ENCODE data around the gene FRAT2. TPM values are rescaled to one million over a fixed set of nuclear protein-coding genes. Genes with fewer than 3 reads are reported as not detected.

The FRAT2 gene
- total and polyA plus RNA-seq, 2 donors (not counting 3 experiments of a cell fraction or from before 2014, with no cell fraction given): 6.6 to 11.3 TPM

GRCh38 chr10:97372233-97372875 lies 37.8 kb upstream of the FRAT2 start:
- Histone ChIP-seq H3K4me3 (replicated peaks in 1 of 3; ENCODE audit: insufficient read depth in 1 of 3, low read depth in 1 of 3, low read length in 3 of 3) (no peak overlapping the region), H3K9me1 (replicated peaks; ENCODE audit: control insufficient read depth, extremely low read depth, insufficient read depth, low read length) (no peaks in the 10 kb centered on the region), H3K4me1 (ENCODE audit: control insufficient read depth, extremely low read depth, insufficient read depth, low read length) (no peaks in the 10 kb centered on the region), H3K9me3 (replicated peaks; ENCODE audit: control insufficient read depth, insufficient read depth, low read length) (no peaks in the 10 kb centered on the region), H3K36me3 (ENCODE audit: control insufficient read depth in 2 of 2, extremely low read depth in 1 of 2, insufficient read depth in 2 of 2, low read length in 2 of 2) (peaks cover 0 to 22% of the 10 kb centered on the region in 2 experiments), H2AFZ (ENCODE audit: low read depth, low read length) (no peak overlapping the region), H3K9ac (replicated peaks; ENCODE audit: extremely low read depth, insufficient read depth, low read length) (no peak overlapping the region), H3K79me2 (ENCODE audit: control insufficient read depth, insufficient read depth, low read length) (no peaks in the 10 kb centered on the region), H3K27ac (ENCODE audit: insufficient read depth, low read depth, low read length) (no peak overlapping the region), H3K4me2 (ENCODE audit: insufficient read depth, low read length) (no peak overlapping the region), H4K20me1 (replicated peaks; ENCODE audit: control insufficient read depth, extremely low read depth, insufficient read depth, low read length) (no peaks in the 10 kb centered on the region), H3K27me3 (ENCODE audit: control insufficient read depth in 2 of 2, insufficient read depth in 2 of 2, low read length in 2 of 2) (no peaks in the 10 kb centered on the region)
- no peak for FAIRE-seq
- TF ChIP-seq EZH2 (IDR thresholded peaks at IDR 0.05; ENCODE audit: borderline replicate concordance, low read depth, low read length, severe bottlenecking): no peak
- no peak for TF ChIP-seq GATA2 (IDR thresholded peaks at IDR 0.05; ENCODE audit: insufficient read depth, insufficient read length, low read depth, low read length)
- no peak for TF ChIP-seq POLR2A (IDR thresholded peaks at IDR 0.05; ENCODE audit: low read depth, low read length)
- no peak for TF ChIP-seq CTCF (IDR thresholded peaks at IDR 0.05; ENCODE audit: extremely low read depth in 1 of 2, insufficient read depth in 1 of 2, low read depth in 1 of 2, low read length in 2 of 2)
- TF ChIP-seq FOS (IDR thresholded peaks at IDR 0.05; ENCODE audit: borderline replicate concordance, insufficient read depth, low read length): no peak
- DNase-seq (ENCODE audit: low read depth, low spot score): no peak
- intact Hi-C loops (cut with micrococcal nuclease) (no loop called here), dilution Hi-C loops (cut with MboI; ENCODE audit: extremely low pct_ligation_motif_present, low sequenced_read_pairs) (no loop called here)
- POLR2A ChIA-PET: no interaction called here
- CTCF ChIA-PET: interaction anchor here (1.2 kb wide), 1 partner anchor 17 kb away, joined by 3 read pairs; no protein-coding TSS in a partner anchor
- BruUV-seq (replicated peaks): no TSS peak

- FAIRE-seq (no peak), DNase-seq (ENCODE audit: low read depth, low spot score) (no peak)
- H3K79me2 ChIP-seq (ENCODE audit: control insufficient read depth, insufficient read depth, low read length): no peaks in the 10 kb centered on the region
- BruUV-seq (replicated peaks): no TSS peak
- no peak overlapping the region for H3K9ac ChIP-seq (replicated peaks; ENCODE audit: extremely low read depth, insufficient read depth, low read length)
- no peak for TF ChIP-seq CTCF (IDR thresholded peaks at IDR 0.05; ENCODE audit: extremely low read depth in 1 of 2, insufficient read depth in 1 of 2, low read depth in 1 of 2, low read length in 2 of 2)
- TF ChIP-seq POLR2AphosphoS5 (IDR thresholded peaks at IDR 0.05; ENCODE audit: insufficient read depth, low read depth, low read length): no peak
- no peak for TF ChIP-seq EZH2 (IDR thresholded peaks at IDR 0.05; ENCODE audit: borderline replicate concordance, low read depth, low read length, severe bottlenecking)
- no peak for TF ChIP-seq POLR2A (IDR thresholded peaks at IDR 0.05; ENCODE audit: low read depth, low read length)
- TF ChIP-seq FOS (IDR thresholded peaks at IDR 0.05; ENCODE audit: borderline replicate concordance, insufficient read depth, low read length): no peak
- TF ChIP-seq GATA2 (IDR thresholded peaks at IDR 0.05; ENCODE audit: insufficient read depth, insufficient read length, low read depth, low read length): no peak
- no peak for TF ChIP-seq MAX (IDR thresholded peaks at IDR 0.05; ENCODE audit: insufficient read depth, insufficient read length)
- no peak for TF ChIP-seq JUN (IDR thresholded peaks at IDR 0.05; ENCODE audit: borderline replicate concordance, insufficient read depth, insufficient read length, low read depth)
- no peak for TF ChIP-seq MYC (IDR thresholded peaks at IDR 0.05; ENCODE audit: low read depth, low read length)
- no peaks in the 10 kb centered on the region for H3K9me1 ChIP-seq (replicated peaks; ENCODE audit: control insufficient read depth, extremely low read depth, insufficient read depth, low read length)
- H3K27me3 ChIP-seq (ENCODE audit: control insufficient read depth in 2 of 2, insufficient read depth in 2 of 2, low read length in 2 of 2): no peaks in the 10 kb centered on the region
- no peaks in the 10 kb centered on the region for H4K20me1 ChIP-seq (replicated peaks; ENCODE audit: control insufficient read depth, extremely low read depth, insufficient read depth, low read length)
- H3K36me3 ChIP-seq (ENCODE audit: control insufficient read depth in 2 of 2, extremely low read depth in 1 of 2, insufficient read depth in 2 of 2, low read length in 2 of 2): peaks cover 0 to 25% of the 10 kb centered on the region in 2 experiments
- no peaks in the 10 kb centered on the region for H3K9me3 ChIP-seq (replicated peaks; ENCODE audit: control insufficient read depth, insufficient read depth, low read length)
- no peak overlapping the region for H3K4me2 ChIP-seq (ENCODE audit: insufficient read depth, low read length)
- ChIA-PET POLR2A (no interaction called here), CTCF (interaction anchor here (1.2 kb wide), 1 partner anchor 16 kb away, joined by 3 read pairs; no protein-coding TSS in a partner anchor)
- no peak overlapping the region for H2AFZ ChIP-seq (ENCODE audit: low read depth, low read length)
- H3K27ac ChIP-seq (ENCODE audit: insufficient read depth, low read depth, low read length): no peak overlapping the region
- H3K4me3 ChIP-seq (replicated peaks in 1 of 3; ENCODE audit: insufficient read depth in 1 of 3, low read depth in 1 of 3, low read length in 3 of 3): no peak overlapping the region
- intact Hi-C loops (cut with micrococcal nuclease) (no loop called here), dilution Hi-C loops (cut with MboI; ENCODE audit: extremely low pct_ligation_motif_present, low sequenced_read_pairs) (no loop called here)
- no peaks in the 10 kb centered on the region for H3K4me1 ChIP-seq (ENCODE audit: control insufficient read depth, extremely low read depth, insufficient read depth, low read length)
Observed at GRCh38 chr10:97371696-97372095, 37.2 kb upstream of the FRAT2 start.

Data from endothelial cell of umbilical vein (primary cell).